H1 (cell line): ENCODE measurements around the gene NAV2. TPM values are rescaled to one million over a fixed set of nuclear protein-coding genes. Genes with fewer than 3 reads are reported as not detected.
A peak's percentile ranks its signal among the peaks of the same experiment; 100 is the strongest.

ENCODE experiments used
- CTCF ChIA-PET: fragments of 300-600 bp; sonication (Branson Sonifier 250); formaldehyde crosslinking; loops from one replicate; lab custom pipeline; 2021; ENCODE audit not compliant: partially characterized antibody; lab: Charles Lee
- POLR2A ChIA-PET: fragments of 300-600 bp; sonication (Branson Sonifier 250); formaldehyde crosslinking; loops from one replicate; lab custom pipeline; 2021; ENCODE audit warnings: inconsistent platforms; ENCODE audit not compliant: partially characterized antibody; lab: Charles Lee
- DNase-seq, 2 experiments: peaks; one replicate each; pipeline versions ENCODE4 v3.0.0 to v3.0.0-alpha.2; 2010 to 2022; ENCODE audit warnings: low spot score in 2 of 2, low read depth in 1 of 2, mixed read lengths in 1 of 2
- FAIRE-seq: peaks from 2 replicates; lab custom pipeline; 2011; peaks lifted over from hg19 to GRCh38; lab: Jason Lieb, UNC
- H2AFZ ChIP-seq: 2 replicates; pipeline ENCODE4 v1.8.1; 2012; ENCODE audit warnings: low read length, inconsistent platforms
- H2AK5ac ChIP-seq: 2 replicates; pipeline ENCODE4 v1.6.1; 2013; ENCODE audit warnings: low read depth, low read length
- H2BK120ac ChIP-seq: replicated peaks from 2 replicates; pipeline ENCODE3; 2013; ENCODE audit warnings: low read depth, low read length, inconsistent platforms
- H2BK12ac ChIP-seq: 2 replicates; pipeline ENCODE4 v1.6.1; 2013; ENCODE audit warnings: low read depth, low read length
- H2BK15ac ChIP-seq: 2 replicates; pipeline ENCODE4 v1.6.1; 2013; ENCODE audit warnings: low read length
- H2BK20ac ChIP-seq: 2 replicates; pipeline ENCODE4 v1.6.1; 2013; ENCODE audit warnings: low read length
- H2BK5ac ChIP-seq: 2 replicates; pipeline ENCODE4 v1.6.1; 2013; ENCODE audit warnings: low read depth, low read length
- H3K14ac ChIP-seq: 2 replicates; pipeline ENCODE4 v1.6.1; 2013; ENCODE audit warnings: inconsistent platforms; ENCODE audit not compliant: insufficient read length
- H3K18ac ChIP-seq: 2 replicates; pipeline ENCODE4 v1.6.1; 2013; ENCODE audit warnings: low read length; ENCODE audit errors: extremely low read depth
- H3K23ac ChIP-seq: 2 replicates; pipeline ENCODE4 v1.6.1; 2013; ENCODE audit warnings: inconsistent platforms; ENCODE audit not compliant: insufficient read length
- H3K23me2 ChIP-seq: 2 replicates; pipeline ENCODE4 v1.6.1; 2013; ENCODE audit warnings: low read depth, low read length
- H3K27ac ChIP-seq: 2 replicates; pipeline ENCODE4 v1.6.1; 2011; ENCODE audit warnings: low read depth, low read length, inconsistent platforms
- H3K27me3 ChIP-seq, 4 experiments: replicated peaks in 1 of 4; 1 replicate in 1 of 4; 2 replicates in 3 of 4; pipeline versions ENCODE4 v1.6.1 to v1.8.1; 2011 to 2013; ENCODE audit warnings: low read length in 3 of 4, mild to moderate bottlenecking in 3 of 4, inconsistent platforms in 2 of 4, mixed read lengths in 2 of 4, moderate library complexity in 1 of 4; ENCODE audit not compliant: control insufficient read depth in 3 of 4, insufficient read depth in 3 of 4; ENCODE audit errors: extremely low read depth in 1 of 4
- H3K36me3 ChIP-seq, 4 experiments: 2 replicates each; pipeline versions ENCODE4 v1.6.1 to v1.8.1; 2011 to 2013; ENCODE audit warnings: mild to moderate bottlenecking in 4 of 4, low read length in 3 of 4, moderate library complexity in 2 of 4, control low read depth in 1 of 4, inconsistent platforms in 1 of 4; ENCODE audit not compliant: insufficient read depth in 4 of 4, control insufficient read depth in 2 of 4
- H3K4ac ChIP-seq: replicated peaks from 2 replicates; pipeline ENCODE3; 2013; ENCODE audit warnings: low read length, low read depth, mixed read lengths, inconsistent platforms; ENCODE audit not compliant: insufficient read length
- H3K4me1 ChIP-seq, 4 experiments: replicated peaks in 1 of 4; 1 replicate in 1 of 4; 2 replicates in 3 of 4; pipeline versions ENCODE4 v1.6.1 to v1.8.1; 2011 to 2013; ENCODE audit warnings: low read length in 3 of 4, inconsistent platforms in 2 of 4, mixed read lengths in 1 of 4; ENCODE audit not compliant: insufficient read depth in 4 of 4, control insufficient read depth in 3 of 4
- H3K4me2 ChIP-seq, 2 experiments: 2 replicates each; pipeline versions ENCODE4 v1.6.1 to v1.8.1; 2011 to 2013; ENCODE audit warnings: low read depth in 2 of 2, low read length in 2 of 2, control low read depth in 1 of 2, inconsistent platforms in 1 of 2, mild to moderate bottlenecking in 1 of 2; ENCODE audit not compliant: insufficient read depth in 1 of 2
- H3K4me3 ChIP-seq, 4 experiments: fragments of 200-600, 300-600 bp in 1 of 4; sonication (generic), shearing (Covaris generic), sonication (Bioruptor Twin) in 1 of 4; 2 replicates each; pipeline versions ENCODE4 v1.5.1 to v1.8.1; 2011 to 2016; ENCODE audit warnings: low read length in 4 of 4, low read depth in 3 of 4, control low read depth in 2 of 4, inconsistent platforms in 2 of 4, mild to moderate bottlenecking in 2 of 4, mixed read lengths in 1 of 4, moderate library complexity in 1 of 4; ENCODE audit not compliant: insufficient read depth in 2 of 4; ENCODE audit errors: extremely low read depth in 1 of 4
- H3K56ac ChIP-seq: replicated peaks from 2 replicates; pipeline ENCODE3; 2013; ENCODE audit warnings: low read depth, mild to moderate bottlenecking, mixed read lengths, low read length, inconsistent platforms; ENCODE audit not compliant: insufficient read length
- H3K79me1 ChIP-seq: 2 replicates; pipeline ENCODE4 v1.6.1; 2013; ENCODE audit warnings: low read depth, low read length, control low read depth
- H3K79me2 ChIP-seq, 2 experiments: 2 replicates each; pipeline versions ENCODE4 v1.6.1 to v1.8.1; 2012 to 2013; ENCODE audit warnings: low read length in 2 of 2, mild to moderate bottlenecking in 2 of 2, inconsistent platforms in 1 of 2; ENCODE audit not compliant: insufficient read depth in 2 of 2, control insufficient read depth in 1 of 2
- H3K9ac ChIP-seq, 4 experiments: replicated peaks in 1 of 4; 1 replicate in 1 of 4; 2 replicates in 3 of 4; pipeline versions ENCODE4 v1.6.1 to v1.8.1; 2011 to 2013; ENCODE audit warnings: low read depth in 3 of 4, low read length in 3 of 4, control low read depth in 2 of 4, mild to moderate bottlenecking in 2 of 4, moderate library complexity in 2 of 4, inconsistent platforms in 1 of 4; ENCODE audit errors: extremely low read depth in 1 of 4
- H3K9me3 ChIP-seq, 2 experiments: 2 replicates each; pipeline versions ENCODE4 v1.6.1 to v1.8.1; 2012 to 2013; ENCODE audit warnings: mild to moderate bottlenecking in 2 of 2, moderate library complexity in 2 of 2, control low read depth in 1 of 2, inconsistent platforms in 1 of 2, low read depth in 1 of 2, low read length in 1 of 2, mixed read lengths in 1 of 2; ENCODE audit not compliant: insufficient read depth in 2 of 2
- H4K20me1 ChIP-seq, 2 experiments: replicated peaks in 1 of 2; 2 replicates each; pipeline versions ENCODE3 to v1.8.1; 2011 to 2013; ENCODE audit warnings: inconsistent platforms in 2 of 2, low read length in 2 of 2, mild to moderate bottlenecking in 1 of 2; ENCODE audit not compliant: insufficient read depth in 2 of 2, control insufficient read depth in 1 of 2
- H4K5ac ChIP-seq: 2 replicates; pipeline ENCODE4 v1.6.1; 2013; ENCODE audit warnings: low read length, low read depth, mixed read lengths, inconsistent platforms; ENCODE audit not compliant: insufficient read length
- H4K8ac ChIP-seq: 2 replicates; pipeline ENCODE4 v1.8.0; 2013; ENCODE audit warnings: mild to moderate bottlenecking, moderate library complexity, low read length, inconsistent platforms; ENCODE audit not compliant: insufficient read depth; ENCODE audit errors: extremely low read depth
- H4K91ac ChIP-seq: replicated peaks from 2 replicates; pipeline ENCODE3; 2013; ENCODE audit warnings: low read length, mixed read lengths, inconsistent platforms; ENCODE audit not compliant: insufficient read length
- CEBPB ChIP-seq: IDR thresholded peaks from 2 replicates; pipeline ENCODE4 v1.6.1; 2012; ENCODE audit warnings: low read depth, low read length
- POLR2A ChIP-seq, 2 experiments: IDR thresholded peaks; 1 replicate in 1 of 2; 2 replicates in 1 of 2; pipeline ENCODE4 v1.6.1; 2011; ENCODE audit warnings: low read depth in 2 of 2, low read length in 2 of 2, mild to moderate bottlenecking in 2 of 2; ENCODE audit errors: control extremely low read depth in 1 of 2
- WGBS, 2 experiments: shearing (Covaris generic) in 1 of 2; methylation state at CpG; one replicate each; pipeline versions ENCODE4 v1.1.6 to v1.1.7; 2013 to 2015; ENCODE audit warnings: low lambda C conversion rate in 2 of 2, mixed read lengths in 2 of 2, inconsistent platforms in 1 of 2, low coverage in 1 of 2, missing lambda C conversion rate in 1 of 2; ENCODE audit not compliant: insufficient replicate concordance in 2 of 2, insufficient coverage in 1 of 2, insufficient read length in 1 of 2; ENCODE audit errors: extremely low coverage in 1 of 2, missing lambda C conversion rate in 1 of 2; 5-methylcytosine and 5-hydroxymethylcytosine counted together
- polyA plus RNA-seq, 7 experiments: library from polyadenylated mRNA; depleted of rRNA in 3 of 7; stranded (reverse) in 5 of 7; unstranded in 2 of 7; fragments of >200 nt in 5 of 7; fragments of 200-250 nt in 2 of 7; gene quantifications; 1 replicate in 5 of 7; 2 replicates in 1 of 7; 4 replicates in 1 of 7; pipeline versions ENCODE4 v1.2.1 to v1.2.3, GENCODE V29; 2011 to 2013; ENCODE audit warnings: missing spikeins in 2 of 7, mixed read lengths in 2 of 7
- total RNA-seq: library from RNA; stranded (reverse); fragmentation: NEBNext Ultra II Directional; extraction: Animal tissue kit (Norgen Biotek cat#: 25700); gene quantifications from 2 replicates; pipeline ENCODE4 v1.2.1, GENCODE V29; 2021

NAV2 gene
- total and polyA plus RNA-seq, 2 of the 8 experiments (the other 6 are each of a cell fraction or from before 2014, with no cell fraction given), result 35.6 to 73.6 TPM

GRCh38 chr11:19978668-19979518 lies 266.3 kb downstream of the NAV2 start:
- Histone ChIP-seq H2AFZ (no peak overlapping the region), H3K79me2 (peaks cover 0 to 4% of the 10 kb centered on the region in 2 experiments; a peak in 1 of 4 replicates), H3K4me3 (no peak overlapping the region), H3K79me1 (peaks cover 3% of the 10 kb centered on the region; the same call in 1 of the 2 replicates), H3K18ac (no peak overlapping the region; the same call in 1 of the 2 replicates), H2BK15ac (no peak overlapping the region), H3K27ac (no peak overlapping the region), H3K14ac (no peak overlapping the region), H4K8ac (no peak overlapping the region), H3K56ac (no peak overlapping the region), H2BK5ac (no peak overlapping the region), H2AK5ac (no peak overlapping the region), H2BK12ac (no peak overlapping the region), H4K5ac (no peak overlapping the region), H3K27me3 (no peaks in the 10 kb centered on the region), H3K4ac (no peak overlapping the region), H3K9me3 (no peaks in the 10 kb centered on the region), H4K91ac (no peak overlapping the region), H2BK20ac (no peak overlapping the region), H3K23me2 (no peaks in the 10 kb centered on the region), H3K4me1 (no peaks in the 10 kb centered on the region; a peak in 1 of 7 replicates), H3K36me3 (peaks cover 0 to 3% (median 0%) of the 10 kb centered on the region in 4 experiments; a peak in 1 of 8 replicates), H3K4me2 (no peak overlapping the region), H2BK120ac (no peak overlapping the region), H3K23ac (no peak overlapping the region), H3K9ac (no peak overlapping the region), H4K20me1 (peaks cover 0 to 4% of the 10 kb centered on the region in 2 experiments)
- TF ChIP-seq POLR2A (IDR thresholded peaks at IDR 0.05; ENCODE audit: control extremely low read depth in 1 of 2, low read depth in 2 of 2, low read length in 2 of 2) (no peak), CEBPB (peak; percentile 25; the same call in 1 of the 2 replicates)
- POLR2A ChIA-PET, result no interaction called here
- FAIRE-seq, result no peak
- CTCF ChIA-PET, result interaction anchor here (0.6 to 2.0 kb wide), 9 partner anchors 11 to 149 kb away, joined by 3 to 6 read pairs (median 3); no protein-coding TSS in a partner anchor
- DNase-seq, result no peak
- WGBS, 2 experiments, result 84% methylated on average over 8 of the region's 8 CpGs; no CpG with 5 or more reads in 1 of the 2 experiments
